B cell (primary cell): ENCODE results near the gene DNASE1L2. TPM values are rescaled to one million over a fixed set of nuclear protein-coding genes. Genes with fewer than 3 reads are reported as not detected.
"Not testable (repeated sequence)": the region's sequence is repeated elsewhere in the genome, so short reads cannot be mapped to it uniquely, and the experiment has no call there.

Experiments
- ATAC-seq: fragments of 200-7000 bp; cut with Tn5 transposase; one replicate; pipeline ENCODE4 v1.10.0; 2021; ENCODE audit warnings: low read depth, mild to moderate bottlenecking, moderate number of reproducible peaks, moderate library complexity
- CTCF ChIA-PET: fragments of 350-600 bp; sonication (Branson Sonifier 250); formaldehyde crosslinking; loops from one replicate; lab custom pipeline; 2021; ENCODE audit warnings: antibody characterized with exemption, inconsistent platforms; lab: Charles Lee
- POLR2A ChIA-PET: fragments of 350-600 bp; sonication (Branson Sonifier 250); formaldehyde crosslinking; loops from one replicate; lab custom pipeline; 2021; ENCODE audit warnings: antibody characterized with exemption; lab: Charles Lee
- DNase-seq: peaks from one replicate; pipeline ENCODE4 v3.0.0; 2013
- H2AFZ ChIP-seq: 2 replicates; pipeline ENCODE4 v1.6.1; 2012; ENCODE audit warnings: mild to moderate bottlenecking, low read depth, low read length; ENCODE audit not compliant: insufficient read depth, poor library complexity, severe bottlenecking
- H3K27ac ChIP-seq, 2 donors: 1 replicate in 1 of 2; 2 replicates in 1 of 2; pipeline ENCODE4 v1.5.1; 2012 to 2013; ENCODE audit warnings: low read length in 2 of 2, mild to moderate bottlenecking in 2 of 2, moderate library complexity in 1 of 2
- H3K27me3 ChIP-seq, 4 experiments: fragments of 200-600 bp in 1 of 4; sonication (generic) in 1 of 4; replicated peaks in 1 of 4; 1 replicate in 2 of 4; 2 replicates in 2 of 4; pipeline versions ENCODE4 v1.6.1 to v1.7.0; 2013 to 2016; ENCODE audit warnings: low read length in 3 of 4, mild to moderate bottlenecking in 2 of 4, mixed read lengths in 1 of 4, moderate library complexity in 1 of 4; ENCODE audit not compliant: insufficient read depth in 4 of 4, control insufficient read depth in 3 of 4; ENCODE audit errors: control extremely low read depth in 1 of 4
- H3K36me3 ChIP-seq, 2 experiments: replicated peaks in 1 of 2; 1 replicate in 1 of 2; 2 replicates in 1 of 2; pipeline versions ENCODE4 v1.6.1 to v1.7.1; 2013; ENCODE audit warnings: low read length in 1 of 2; ENCODE audit not compliant: insufficient read depth in 2 of 2, control insufficient read depth in 1 of 2; ENCODE audit errors: control extremely low read depth in 1 of 2, extremely low read depth in 1 of 2
- H3K4me1 ChIP-seq, 2 donors: fragments of 200-600 bp in 1 of 2; sonication (generic) in 1 of 2; 1 replicate in 1 of 2; 2 replicates in 1 of 2; pipeline versions ENCODE4 v1.5.1 to v1.6.1; 2013 to 2017; ENCODE audit warnings: low read length in 2 of 2; ENCODE audit not compliant: control insufficient read depth in 2 of 2, insufficient read depth in 2 of 2
- H3K4me2 ChIP-seq: replicated peaks from 2 replicates; pipeline ENCODE3; 2012; ENCODE audit warnings: mild to moderate bottlenecking, low read depth, low read length; ENCODE audit not compliant: poor library complexity, severe bottlenecking
- H3K4me3 ChIP-seq, 5 experiments: fragments of 200-600 bp in 1 of 5; sonication (generic) in 1 of 5; 1 replicate in 3 of 5; 2 replicates in 2 of 5; pipeline versions ENCODE4 v1.5.1 to v1.7.0; 2011 to 2016; ENCODE audit warnings: low read length in 4 of 5, mild to moderate bottlenecking in 4 of 5, low read depth in 2 of 5, control low read depth in 1 of 5, moderate library complexity in 1 of 5; ENCODE audit not compliant: insufficient read depth in 1 of 5; ENCODE audit errors: control extremely low read depth in 1 of 5, extremely low read depth in 1 of 5
- H3K79me2 ChIP-seq: fragments of 200-600 bp; sonication (generic); one replicate; pipeline ENCODE4 v1.6.0; 2016; ENCODE audit warnings: low read length; ENCODE audit not compliant: control insufficient read depth, insufficient read depth
- H3K9ac ChIP-seq: fragments of 200-600 bp; sonication (generic); 2 replicates; pipeline ENCODE4 v1.6.1; 2017; ENCODE audit warnings: mild to moderate bottlenecking, low read length, moderate library complexity
- H3K9me3 ChIP-seq, 3 donors: one replicate each; pipeline versions ENCODE4 v1.6.1 to v1.7.1; 2013; ENCODE audit warnings: low read length in 2 of 3; ENCODE audit not compliant: control insufficient read depth in 2 of 3, insufficient read depth in 1 of 3; ENCODE audit errors: control extremely low read depth in 1 of 3
- H4K20me1 ChIP-seq: 2 replicates; pipeline ENCODE4 v1.6.0; 2012; ENCODE audit warnings: mild to moderate bottlenecking, low read length; ENCODE audit not compliant: insufficient read depth, control insufficient read depth, poor library complexity, severe bottlenecking
- H3K27ac Mint-ChIP-seq: one replicate; pipeline ENCODE4 v1.8.0; 2021; ENCODE audit warnings: mixed read lengths
- H3K27me3 Mint-ChIP-seq: one replicate; pipeline ENCODE4 v1.8.0; 2021; ENCODE audit warnings: mixed read lengths
- H3K4me1 Mint-ChIP-seq: one replicate; pipeline ENCODE4 v1.8.0; 2021; ENCODE audit warnings: mixed read lengths
- H3K4me3 Mint-ChIP-seq: one replicate; pipeline ENCODE4 v1.8.0; 2021; ENCODE audit warnings: mixed read lengths
- H3K9me3 Mint-ChIP-seq: one replicate; pipeline ENCODE4 v1.8.0; 2022; ENCODE audit warnings: mixed read lengths; ENCODE audit not compliant: insufficient read depth
- CTCF ChIP-seq: fragments of 200-600 bp; IDR thresholded peaks from one replicate; pipeline ENCODE4 v1.8.0; 2022; ENCODE audit warnings: antibody characterized with exemption, mild to moderate bottlenecking
- WGBS: methylation state at CpG from one replicate; pipeline ENCODE4 v1.1.5; 2013; ENCODE audit warnings: missing lambda C conversion rate; ENCODE audit not compliant: insufficient coverage; 5-methylcytosine and 5-hydroxymethylcytosine counted together
- intact Hi-C: fragments of 100-400 bp; cut with micrococcal nuclease; formaldehyde crosslinking; loops from one replicate; pipeline ENCODE4 v1.10.0; 2022
- polyA plus RNA-seq: library from polyadenylated mRNA; depleted of rRNA; stranded (reverse); fragments of >200 nt; gene quantifications from 2 replicates; pipeline ENCODE4 v1.2.3, GENCODE V29; 2012
- total RNA-seq, 2 donors: library from RNA; stranded (reverse); fragments of 120-200 nt in 1 of 2; gene quantifications; 1 replicate in 1 of 2; 2 replicates in 1 of 2; pipeline versions ENCODE4 v1.2.3 to v1.2.4, GENCODE V29; 2013 to 2022

The DNASE1L2 gene
- total and polyA plus RNA-seq, 2 donors (not counting 1 experiment from before 2014, with no cell fraction given) = 1.1 to 1.6 TPM

DNA sequence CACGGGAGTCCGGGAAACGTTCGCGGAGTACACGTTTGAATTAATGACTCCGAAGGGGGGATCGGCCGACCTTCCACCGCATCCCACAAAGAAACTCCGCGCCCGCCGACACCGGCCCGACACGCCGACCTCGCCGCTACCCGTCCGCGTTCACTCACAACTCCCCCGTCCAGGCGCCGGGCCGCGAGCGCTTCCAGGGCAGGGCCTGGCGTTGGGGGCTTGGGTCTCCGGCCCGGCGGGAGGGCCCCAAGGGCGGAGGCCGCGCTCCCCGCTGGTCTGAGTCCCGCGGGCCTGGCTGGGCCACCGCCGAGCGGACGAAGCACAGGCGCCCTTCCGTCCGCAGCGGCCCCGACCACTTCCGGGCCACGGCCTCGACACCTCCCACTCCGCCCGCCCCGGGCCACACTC is 31.3 kb downstream of the DNASE1L2 start:
- intact Hi-C loops = loop anchor here (5.0 kb wide), 3 partner anchors 110 to 440 kb away; partner anchors contain the start of genes FAHD1, HAGH, NTHL1 and TRAF7
- peak; percentile 62 for ATAC-seq
- H3K9me3 ChIP-seq, H3K9me3 Mint-ChIP-seq, DNase-seq, H3K27me3 Mint-ChIP-seq, CTCF ChIA-PET, H3K27me3 ChIP-seq: not testable (repeated sequence)
- Histone ChIP-seq H3K9ac (peak overlapping the region; percentile 74), H3K4me3 (peak overlapping the region in 4 of 5 experiments; percentile 82 to 88 (median 86)), H3K4me1 (peaks cover 18 to 28% of the 10 kb centered on the region in 2 donors), H3K79me2 (peaks cover 69% of the 10 kb centered on the region), H3K27ac (peak overlapping the region; percentile 79 to 91), H3K4me2 (peak overlapping the region; percentile 80), H4K20me1 (peaks cover 55% of the 10 kb centered on the region), H3K36me3 (peaks cover 6 to 25% of the 10 kb centered on the region in 2 experiments), H2AFZ (peak overlapping the region; percentile 88)
- H3K27ac Mint-ChIP-seq = peak overlapping the region; percentile 99
- H3K4me1 Mint-ChIP-seq = peaks cover 47% of the 10 kb centered on the region
- H3K4me3 Mint-ChIP-seq = peak overlapping the region; percentile 96
- POLR2A ChIA-PET = interaction anchor here (1.7 kb wide), 1 partner anchor 62 kb away, joined by 5 read pairs; the partner anchor contains the start of gene MLST8
- under 1% methylated on average over 54 of the region's 54 CpGs for WGBS

- ATAC-seq = peak; percentile 89
- Mint-ChIP-seq H3K27me3 (no peaks in the 10 kb centered on the region), H3K27ac (peak within 1 kb of the TSS; percentile 99), H3K4me1 (peaks cover 47% of the 10 kb centered on the region), H3K9me3 (no peaks in the 10 kb centered on the region), H3K4me3 (peak within 1 kb of the TSS; percentile 96)
- H3K4me3 ChIP-seq = peak within 1 kb of the TSS; percentile 71 to 88 (median 85)
- under 1% methylated on average over 88 of the region's 88 CpGs for whole genome bisulfite sequencing
- no peak for TF ChIP-seq CTCF
- peak within 1 kb of the TSS; percentile 79 to 91 for H3K27ac ChIP-seq
- H3K79me2 ChIP-seq = peaks cover 66% of the 10 kb centered on the region
- H3K4me1 ChIP-seq = peaks cover 18 to 28% of the 10 kb centered on the region in 2 donors
- peaks cover 2 to 19% of the 10 kb centered on the region in 2 experiments for H3K36me3 ChIP-seq
- CTCF ChIA-PET = interaction anchor here (1.0 to 2.6 kb wide), 3 partner anchors 16 to 232 kb away, joined by 3 to 10 read pairs (median 5); partner anchors contain the start of gene ECI1
- H4K20me1 ChIP-seq = peaks cover 49% of the 10 kb centered on the region
- H2AFZ ChIP-seq = peak within 1 kb of the TSS; percentile 88
- intact Hi-C loops = loop anchor here (1.0 to 5.0 kb wide), 10 partner anchors 17 to 441 kb away; partner anchors contain the start of genes ABCA3, CCNF, E4F1 and ECI1
- H3K9me3 ChIP-seq = no peaks in the 10 kb centered on the region
- peak; percentile 100 for DNase-seq
- POLR2A ChIA-PET = interaction anchor here (1.7 to 2.0 kb wide), 2 partner anchors 17 to 63 kb away, joined by 5 to 13 read pairs; partner anchors contain the start of genes ECI1 and MLST8
- peak within 1 kb of the TSS; percentile 74 for H3K9ac ChIP-seq
- H3K4me2 ChIP-seq = peak within 1 kb of the TSS; percentile 80
- no peaks in the 10 kb centered on the region for H3K27me3 ChIP-seq
These were observed 31.8 kb downstream of the DNASE1L2 start, which contains the start of gene RNPS1 for GRCh38 chr16:2267913-2268666. TSS of gene RNPS1 (minus strand) at chr16:2268126. CDS start at chr16:2264643, 3,483 bp downstream.
